Measurements from ENCODE around the gene IL5RA.

IL5RA gene

DNA sequence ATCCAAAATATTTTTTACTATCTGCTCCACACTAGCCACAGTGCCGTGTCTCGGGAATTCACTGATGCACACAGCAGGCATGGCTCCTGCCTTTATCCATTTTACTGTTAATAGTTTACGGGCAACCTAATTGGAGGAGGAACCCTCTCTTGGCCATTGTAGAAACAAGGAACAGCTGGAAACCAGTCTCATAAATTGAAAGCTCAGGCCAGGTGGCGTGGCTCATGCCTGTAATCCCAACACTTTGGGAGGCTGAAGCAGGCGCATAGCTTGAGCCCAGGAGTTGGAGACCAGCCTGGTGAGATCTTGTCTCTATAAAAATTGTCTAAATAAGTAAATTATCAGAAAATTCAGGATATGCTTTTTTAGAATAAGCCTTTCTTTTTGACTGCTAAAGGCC lies 39.0 kb downstream of the IL5RA start:
- no peak for DNase-seq (ENCODE audit: low read depth)
- H3K4me3 ChIP-seq (ENCODE audit: control insufficient read depth, low read depth, low read length): no peak overlapping the region
- TF ChIP-seq, protein P1, sequence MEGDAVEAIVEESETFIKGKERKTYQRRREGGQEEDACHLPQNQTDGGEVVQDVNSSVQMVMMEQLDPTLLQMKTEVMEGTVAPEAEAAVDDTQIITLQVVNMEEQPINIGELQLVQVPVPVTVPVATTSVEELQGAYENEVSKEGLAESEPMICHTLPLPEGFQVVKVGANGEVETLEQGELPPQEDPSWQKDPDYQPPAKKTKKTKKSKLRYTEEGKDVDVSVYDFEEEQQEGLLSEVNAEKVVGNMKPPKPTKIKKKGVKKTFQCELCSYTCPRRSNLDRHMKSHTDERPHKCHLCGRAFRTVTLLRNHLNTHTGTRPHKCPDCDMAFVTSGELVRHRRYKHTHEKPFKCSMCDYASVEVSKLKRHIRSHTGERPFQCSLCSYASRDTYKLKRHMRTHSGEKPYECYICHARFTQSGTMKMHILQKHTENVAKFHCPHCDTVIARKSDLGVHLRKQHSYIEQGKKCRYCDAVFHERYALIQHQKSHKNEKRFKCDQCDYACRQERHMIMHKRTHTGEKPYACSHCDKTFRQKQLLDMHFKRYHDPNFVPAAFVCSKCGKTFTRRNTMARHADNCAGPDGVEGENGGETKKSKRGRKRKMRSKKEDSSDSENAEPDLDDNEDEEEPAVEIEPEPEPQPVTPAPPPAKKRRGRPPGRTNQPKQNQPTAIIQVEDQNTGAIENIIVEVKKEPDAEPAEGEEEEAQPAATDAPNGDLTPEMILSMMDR (conservative IDR thresholded peaks at IDR 0.05; ENCODE audit: control insufficient read depth, insufficient read depth, low read depth, low read length): no peak

- H3K4me3 ChIP-seq (ENCODE audit: control insufficient read depth, low read depth, low read length): no peak overlapping the region
- TF ChIP-seq, protein P1 (conservative IDR thresholded peaks at IDR 0.05; ENCODE audit: control insufficient read depth, insufficient read depth, low read depth, low read length): no peak
- DNase-seq (ENCODE audit: low read depth): no peak
These were observed 40.5 kb downstream of the IL5RA start for GRCh38 chr3:3069723-3070122.

- no peak for DNase-seq (ENCODE audit: low read depth)
- no peak overlapping the region for H3K4me3 ChIP-seq (ENCODE audit: control insufficient read depth, low read depth, low read length)
- TF ChIP-seq, protein P1 (conservative IDR thresholded peaks at IDR 0.05; ENCODE audit: control insufficient read depth, insufficient read depth, low read depth, low read length): no peak
These were observed 41.8 kb downstream of the IL5RA start for GRCh38 chr3:3068358-3068881.

DNA sequence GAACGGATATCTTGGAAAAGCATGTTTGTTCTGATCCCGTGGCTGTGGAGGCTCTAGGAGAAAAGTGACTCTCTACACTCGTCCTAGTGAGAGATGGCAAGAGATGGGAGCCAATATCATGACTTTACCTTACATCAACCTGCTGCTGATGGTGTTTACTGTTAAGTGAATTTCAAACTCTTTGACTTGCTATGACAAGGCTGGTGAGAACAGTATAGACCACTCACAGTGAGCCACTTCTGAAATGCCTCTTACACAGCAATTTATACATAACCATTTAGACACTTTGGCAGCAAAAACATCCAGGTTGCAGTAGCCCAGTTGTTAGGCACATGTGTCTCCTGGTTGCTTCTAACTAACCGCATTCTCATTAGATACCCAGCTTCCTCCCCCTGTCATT lies 43.3 kb downstream of the IL5RA start:
- TF ChIP-seq, protein P1 (conservative IDR thresholded peaks at IDR 0.05; ENCODE audit: control insufficient read depth, insufficient read depth, low read depth, low read length): no peak
- no peak overlapping the region for H3K4me3 ChIP-seq (ENCODE audit: control insufficient read depth, low read depth, low read length)
- DNase-seq (ENCODE audit: low read depth): no peak

DNA sequence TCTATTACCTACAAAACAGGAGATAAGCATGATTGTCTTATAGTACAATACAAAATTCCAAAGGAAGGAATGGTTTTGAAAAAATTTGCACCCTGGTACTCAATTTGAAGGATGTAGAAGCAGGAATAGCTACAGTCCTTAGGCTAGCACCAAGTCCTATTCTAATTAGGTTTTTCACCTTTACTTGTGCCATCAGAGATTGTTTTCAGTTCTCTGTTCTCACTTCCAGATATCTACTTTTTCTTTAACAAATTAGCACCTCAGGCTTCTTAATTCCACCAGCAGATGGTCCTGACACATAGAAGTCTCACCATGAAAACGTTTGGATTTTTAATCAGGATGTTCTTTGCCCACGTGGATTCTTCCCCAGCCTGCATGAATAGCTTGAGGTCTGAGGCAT lies 43.8 kb downstream of the IL5RA start:
- DNase-seq (ENCODE audit: low read depth): no peak
- H3K4me3 ChIP-seq (ENCODE audit: control insufficient read depth, low read depth, low read length): no peak overlapping the region
- TF ChIP-seq, protein P1 (conservative IDR thresholded peaks at IDR 0.05; ENCODE audit: control insufficient read depth, insufficient read depth, low read depth, low read length): no peak

DNA sequence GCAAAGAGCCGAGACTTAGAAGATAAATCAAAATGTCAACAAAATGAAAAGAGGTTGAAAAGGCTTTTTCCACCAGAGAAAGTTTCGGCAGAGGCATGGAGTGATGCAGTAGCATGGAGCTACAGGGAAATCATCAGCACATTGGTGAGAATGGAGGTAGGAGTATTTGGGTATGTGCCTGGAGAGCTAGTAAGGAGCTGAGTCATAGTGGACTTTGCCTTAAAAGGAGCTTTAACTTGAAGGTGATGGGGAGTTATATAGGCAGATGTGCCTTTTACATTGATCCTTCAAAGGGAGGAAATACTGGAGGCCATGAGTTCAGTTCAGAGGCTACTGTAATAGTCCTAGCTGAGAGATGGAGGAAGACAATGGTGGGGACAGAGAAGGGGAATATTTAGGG lies 44.3 kb downstream of the IL5RA start:
- TF ChIP-seq, protein P1 (conservative IDR thresholded peaks at IDR 0.05; ENCODE audit: control insufficient read depth, insufficient read depth, low read depth, low read length): no peak
- DNase-seq (ENCODE audit: low read depth): peak; percentile 30
- H3K4me3 ChIP-seq (ENCODE audit: control insufficient read depth, low read depth, low read length): no peak overlapping the region

- H3K4me3 ChIP-seq (ENCODE audit: control insufficient read depth, low read depth, low read length): no peak overlapping the region
- DNase-seq (ENCODE audit: low read depth): no peak
- TF ChIP-seq, protein P1 (conservative IDR thresholded peaks at IDR 0.05; ENCODE audit: control insufficient read depth, insufficient read depth, low read depth, low read length): no peak
These were observed 45.9 kb downstream of the IL5RA start for GRCh38 chr3:3064297-3064696.
